GM18505 (cell line): ENCODE data around the gene TOLLIP.
"Not testable (repeated sequence)": the region's sequence is repeated elsewhere in the genome, so short reads cannot be mapped to it uniquely, and the experiment has no call there.

Source experiments
- ATAC-seq: cut with Tn5 transposase; IDR thresholded peaks from one replicate; pipeline ENCODE4 v1.9.1; 2021; ENCODE audit not compliant: unreplicated experiment
- POLR2A ChIP-seq: IDR thresholded peaks from 4 replicates; pipeline ENCODE4 v1.6.1; 2011; ENCODE audit warnings: borderline replicate concordance; ENCODE audit not compliant: insufficient read depth, insufficient read length; ENCODE audit errors: extremely low read depth

The TOLLIP gene

GRCh38 chr11:1260023-1260501 lies 49.4 kb downstream of the TOLLIP start:
- no peak for ATAC-seq
- no peak for TF ChIP-seq POLR2A

- TF ChIP-seq POLR2A: no peak
These were observed 49.9 kb downstream of the TOLLIP start for GRCh38 chr11:1259561-1259960.

DNA sequence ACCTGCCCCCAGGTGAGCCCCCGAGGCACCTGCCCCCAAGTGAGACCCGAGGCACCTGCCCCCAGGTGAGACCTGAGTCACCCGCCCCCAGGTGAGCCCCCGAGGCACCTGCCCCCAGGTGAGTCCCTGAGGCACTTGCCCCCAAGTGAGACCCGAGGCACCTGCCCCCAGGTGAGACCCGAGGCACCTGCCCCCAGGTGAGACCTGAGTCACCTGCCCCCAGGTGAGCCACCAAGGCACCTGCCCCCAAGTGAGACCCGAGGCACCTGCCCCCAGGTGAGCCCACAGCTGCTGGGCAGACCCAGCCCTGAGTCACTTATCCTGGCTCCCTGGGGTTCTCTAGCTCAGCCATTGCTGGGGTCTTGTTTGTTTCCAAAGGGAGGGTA lies 50.4 kb downstream of the TOLLIP start:
- no peak for ATAC-seq
- no peak for TF ChIP-seq POLR2A

More at GRCh38 chr11:1259561-1259960, 49.9 kb downstream of the TOLLIP start:
- ATAC-seq: no peak

DNA sequence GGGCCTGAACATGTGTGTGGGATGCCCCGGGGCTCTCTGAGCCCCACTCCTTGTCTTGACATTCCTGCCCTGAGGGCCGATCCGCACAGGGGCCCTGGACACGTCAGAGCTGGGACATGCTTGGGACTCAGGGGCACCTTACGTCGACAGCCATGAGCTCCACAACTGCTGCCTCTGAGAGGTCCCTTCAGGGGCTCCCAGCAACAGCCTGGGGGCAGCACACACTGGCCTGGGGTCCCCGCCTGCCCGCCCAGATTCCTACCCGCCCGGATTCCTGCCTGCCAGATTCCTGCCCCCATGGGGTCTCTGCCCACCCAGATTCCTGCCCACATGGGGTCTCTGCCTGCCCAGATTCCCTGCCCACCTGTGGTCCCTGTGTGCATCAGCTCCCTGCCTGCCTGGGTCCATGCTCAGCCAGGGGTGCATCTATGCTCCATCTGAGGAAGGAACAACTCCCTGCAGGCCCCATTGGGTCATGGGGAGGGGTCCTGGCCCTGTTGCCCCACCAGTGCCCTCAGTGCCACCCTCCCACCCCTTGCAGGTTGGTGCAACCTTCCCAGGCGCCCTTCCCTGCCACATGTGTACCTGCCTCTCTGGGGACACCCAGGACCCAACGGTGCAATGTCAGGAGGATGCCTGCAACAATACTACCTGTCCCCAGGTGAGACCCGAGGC lies 50.9 kb downstream of the TOLLIP start:
- no peak for ATAC-seq

GRCh38 chr11:1257916-1258315 lies 51.5 kb downstream of the TOLLIP start:
- no peak for ATAC-seq
- no peak for TF ChIP-seq POLR2A

More for the DNA sequence above, 50.9 kb downstream of the TOLLIP start:
- no peak for TF ChIP-seq POLR2A

DNA sequence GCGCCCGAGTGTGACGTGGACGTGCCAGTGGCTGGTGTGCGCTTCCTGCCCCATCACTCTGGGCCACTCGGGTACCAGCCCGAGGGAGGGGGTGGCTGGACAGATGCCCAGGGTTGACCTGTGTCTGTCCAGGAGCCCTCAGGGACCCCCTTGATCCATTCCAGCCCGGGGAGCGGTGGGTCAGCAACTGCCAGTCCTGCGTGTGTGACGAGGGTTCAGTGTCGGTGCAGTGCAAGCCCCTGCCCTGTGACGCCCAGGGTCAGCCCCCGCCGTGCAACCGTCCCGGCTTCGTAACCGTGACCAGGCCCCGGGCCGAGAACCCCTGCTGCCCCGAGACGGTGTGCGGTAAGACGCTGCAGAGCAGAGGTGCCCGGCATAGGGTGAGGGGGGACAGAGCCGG lies 52.1 kb downstream of the TOLLIP start:
- no peak for TF ChIP-seq POLR2A
- no peak for ATAC-seq

DNA sequence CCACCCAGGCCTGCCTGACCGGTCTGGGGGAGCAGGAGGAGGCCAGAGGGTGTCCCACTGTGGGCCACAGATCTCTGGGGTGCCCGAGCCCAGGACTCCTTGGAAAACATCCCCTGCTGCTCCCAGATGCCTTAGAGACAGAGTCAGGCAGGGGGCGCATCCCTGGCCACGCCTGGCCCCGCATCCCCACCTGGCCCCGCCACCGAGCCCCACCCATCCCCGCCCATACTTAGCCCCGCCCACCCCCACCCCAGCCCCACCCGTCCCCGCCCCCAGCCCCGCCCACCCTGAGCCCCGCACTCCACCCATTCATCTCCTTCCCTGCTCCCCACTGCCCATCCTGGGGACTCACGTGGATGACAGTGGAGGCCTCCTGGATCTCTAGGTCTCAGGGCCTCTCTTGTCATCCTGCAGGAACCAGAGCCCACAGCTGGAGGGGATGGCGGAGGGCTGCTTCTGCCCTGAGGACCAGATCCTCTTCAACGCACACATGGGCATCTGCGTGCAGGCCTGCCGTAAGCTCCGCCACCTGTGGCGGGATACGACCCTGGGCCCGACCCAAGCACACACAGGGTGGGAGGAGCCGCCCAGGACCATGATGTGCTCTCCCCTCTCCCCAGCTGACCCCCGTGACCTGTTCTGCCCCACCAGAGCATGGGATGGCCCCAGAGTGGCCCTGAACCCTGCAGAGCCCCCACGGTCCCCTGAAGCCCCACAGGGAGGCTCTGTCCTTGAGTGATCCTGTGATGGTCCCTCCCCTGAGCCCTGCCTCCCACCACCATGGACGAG lies 53.0 kb downstream of the TOLLIP start:
- TF ChIP-seq POLR2A: no peak
- ATAC-seq: no peak

DNA sequence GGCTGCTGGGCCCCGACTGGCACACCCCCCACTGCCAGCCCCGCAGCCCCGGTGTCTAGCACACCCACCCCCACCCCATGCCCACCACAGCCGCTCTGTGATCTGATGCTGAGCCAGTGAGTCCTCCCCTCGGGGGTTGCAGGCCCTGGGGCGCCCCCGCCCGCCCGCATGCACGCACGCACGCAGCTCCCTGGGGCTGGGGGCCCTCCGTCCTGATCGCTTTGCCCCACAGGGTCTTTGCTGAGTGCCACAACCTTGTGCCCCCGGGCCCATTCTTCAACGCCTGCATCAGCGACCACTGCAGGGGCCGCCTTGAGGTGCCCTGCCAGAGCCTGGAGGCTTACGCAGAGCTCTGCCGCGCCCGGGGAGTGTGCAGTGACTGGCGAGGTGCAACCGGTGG lies 54.3 kb downstream of the TOLLIP start:
- no peak for ATAC-seq
- TF ChIP-seq POLR2A: no peak

DNA sequence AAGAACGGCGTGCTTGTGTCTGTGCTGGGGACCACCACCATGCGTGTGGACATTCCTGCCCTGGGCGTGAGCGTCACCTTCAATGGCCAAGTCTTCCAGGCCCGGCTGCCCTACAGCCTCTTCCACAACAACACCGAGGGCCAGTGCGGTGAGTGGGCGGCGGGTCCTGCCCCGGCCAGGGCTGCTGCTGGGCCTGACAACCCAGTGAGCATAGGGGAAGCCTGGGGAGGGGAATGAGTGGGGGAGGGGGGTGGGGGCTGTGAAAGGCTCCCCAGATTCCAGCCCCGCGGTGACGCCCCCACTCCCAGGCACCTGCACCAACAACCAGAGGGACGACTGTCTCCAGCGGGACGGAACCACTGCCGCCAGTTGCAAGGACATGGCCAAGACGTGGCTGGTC lies 54.7 kb downstream of the TOLLIP start:
- ATAC-seq: no peak

DNA sequence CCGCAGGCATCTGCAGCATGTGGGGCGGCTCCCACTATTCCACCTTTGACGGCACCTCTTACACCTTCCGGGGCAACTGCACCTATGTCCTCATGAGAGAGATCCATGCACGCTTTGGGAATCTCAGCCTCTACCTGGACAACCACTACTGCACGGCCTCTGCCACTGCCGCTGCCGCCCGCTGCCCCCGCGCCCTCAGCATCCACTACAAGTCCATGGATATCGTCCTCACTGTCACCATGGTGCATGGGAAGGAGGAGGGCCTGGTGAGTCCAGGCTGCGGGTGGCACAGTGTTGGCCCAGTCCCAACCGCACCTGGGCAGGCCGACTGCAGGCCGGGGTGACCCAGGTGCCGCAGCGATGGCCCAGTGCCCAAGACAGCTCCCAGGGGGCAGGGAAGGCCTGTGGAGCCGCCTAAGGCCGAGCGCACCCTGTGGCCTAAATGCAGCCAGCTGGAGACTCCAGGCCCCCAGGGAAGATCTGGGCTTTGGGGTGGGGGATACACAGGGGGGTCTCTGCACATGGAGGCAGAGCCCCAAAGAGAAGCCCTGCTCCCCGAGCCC lies 55.3 kb downstream of the TOLLIP start:
- no peak for TF ChIP-seq POLR2A
- no peak for ATAC-seq

More for the DNA sequence above, 54.7 kb downstream of the TOLLIP start:
- no peak for TF ChIP-seq POLR2A

DNA sequence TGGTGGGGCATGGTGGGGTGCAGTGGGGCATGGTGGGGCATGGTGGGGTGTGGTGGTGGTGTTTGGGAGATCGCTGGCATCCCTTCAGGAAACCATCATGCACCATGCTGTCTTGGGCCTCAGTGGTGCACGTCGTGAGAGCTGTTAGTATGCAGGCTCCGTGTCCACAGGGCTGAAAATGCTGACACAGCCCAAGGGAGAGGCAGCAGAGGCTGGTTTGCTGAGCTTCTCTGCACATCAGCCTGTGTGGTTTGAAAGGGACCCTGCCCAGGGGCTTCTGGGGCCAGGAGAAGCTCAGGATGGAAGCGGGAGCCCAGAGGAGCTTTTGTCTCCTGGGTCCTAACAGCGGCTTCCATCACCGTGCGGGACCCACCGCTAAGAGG lies 56.3 kb downstream of the TOLLIP start:
- no peak for TF ChIP-seq POLR2A
- no peak for ATAC-seq

GRCh38 chr11:1252371-1253102 lies 56.9 kb downstream of the TOLLIP start:
- ATAC-seq: no peak
- no peak for TF ChIP-seq POLR2A

DNA sequence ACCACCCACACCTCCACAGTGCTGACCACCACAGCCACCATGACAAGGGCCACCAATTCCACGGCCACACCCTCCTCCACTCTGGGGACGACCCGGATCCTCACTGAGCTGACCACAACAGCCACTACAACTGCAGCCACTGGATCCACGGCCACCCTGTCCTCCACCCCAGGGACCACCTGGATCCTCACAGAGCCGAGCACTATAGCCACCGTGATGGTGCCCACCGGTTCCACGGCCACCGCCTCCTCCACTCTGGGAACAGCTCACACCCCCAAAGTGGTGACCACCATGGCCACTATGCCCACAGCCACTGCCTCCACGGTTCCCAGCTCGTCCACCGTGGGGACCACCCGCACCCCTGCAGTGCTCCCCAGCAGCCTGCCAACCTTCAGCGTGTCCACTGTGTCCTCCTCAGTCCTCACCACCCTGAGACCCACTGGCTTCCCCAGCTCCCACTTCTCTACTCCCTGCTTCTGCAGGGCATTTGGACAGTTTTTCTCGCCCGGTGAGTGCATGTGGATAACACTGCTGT lies 58.1 kb downstream of the TOLLIP start:
- ATAC-seq: no peak
- TF ChIP-seq POLR2A: no peak

DNA sequence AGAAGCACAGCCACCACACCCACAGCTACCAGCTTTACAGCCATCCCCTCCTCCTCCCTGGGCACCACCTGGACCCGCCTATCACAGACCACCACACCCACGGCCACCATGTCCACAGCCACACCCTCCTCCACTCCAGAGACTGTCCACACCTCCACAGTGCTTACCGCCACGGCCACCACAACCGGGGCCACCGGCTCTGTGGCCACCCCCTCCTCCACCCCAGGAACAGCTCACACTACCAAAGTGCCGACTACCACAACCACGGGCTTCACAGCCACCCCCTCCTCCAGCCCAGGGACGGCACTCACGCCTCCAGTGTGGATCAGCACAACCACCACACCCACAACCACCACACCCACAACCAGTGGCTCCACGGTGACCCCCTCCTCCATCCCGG lies 59.0 kb downstream of the TOLLIP start:
- not testable (repeated sequence) for ATAC-seq

DNA sequence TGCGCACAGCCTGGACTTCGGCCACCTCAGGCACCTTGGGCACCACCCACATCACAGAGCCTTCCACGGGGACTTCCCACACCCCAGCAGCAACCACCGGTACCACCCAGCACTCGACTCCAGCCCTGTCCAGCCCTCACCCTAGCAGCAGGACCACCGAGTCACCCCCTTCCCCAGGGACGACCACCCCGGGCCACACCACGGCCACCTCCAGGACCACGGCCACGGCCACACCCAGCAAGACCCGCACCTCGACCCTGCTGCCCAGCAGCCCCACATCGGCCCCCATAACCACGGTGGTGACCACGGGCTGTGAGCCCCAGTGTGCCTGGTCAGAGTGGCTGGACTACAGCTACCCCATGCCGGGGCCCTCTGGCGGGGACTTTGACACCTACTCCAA lies 60.5 kb downstream of the TOLLIP start:
- ATAC-seq: not testable (repeated sequence)

- ATAC-seq: not testable (repeated sequence)
These were observed 62.4 kb downstream of the TOLLIP start for GRCh38 chr11:1247026-1247425.

DNA sequence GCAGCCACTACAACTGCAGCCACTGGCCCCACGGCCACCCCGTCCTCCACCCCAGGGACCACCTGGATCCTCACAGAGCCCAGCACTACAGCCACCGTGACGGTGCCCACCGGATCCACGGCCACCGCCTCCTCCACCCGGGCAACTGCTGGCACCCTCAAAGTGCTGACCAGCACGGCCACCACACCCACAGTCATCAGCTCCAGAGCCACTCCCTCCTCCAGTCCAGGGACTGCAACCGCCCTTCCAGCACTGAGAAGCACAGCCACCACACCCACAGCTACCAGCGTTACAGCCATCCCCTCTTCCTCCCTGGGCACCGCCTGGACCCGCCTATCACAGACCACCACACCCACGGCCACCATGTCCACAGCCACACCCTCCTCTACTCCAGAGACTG lies 63.1 kb downstream of the TOLLIP start:
- not testable (repeated sequence) for ATAC-seq

- not testable (repeated sequence) for ATAC-seq
These were observed 63.7 kb downstream of the TOLLIP start for GRCh38 chr11:1245717-1246116.

GRCh38 chr11:1244557-1244956 lies 64.9 kb downstream of the TOLLIP start:
- not testable (repeated sequence) for ATAC-seq

DNA sequence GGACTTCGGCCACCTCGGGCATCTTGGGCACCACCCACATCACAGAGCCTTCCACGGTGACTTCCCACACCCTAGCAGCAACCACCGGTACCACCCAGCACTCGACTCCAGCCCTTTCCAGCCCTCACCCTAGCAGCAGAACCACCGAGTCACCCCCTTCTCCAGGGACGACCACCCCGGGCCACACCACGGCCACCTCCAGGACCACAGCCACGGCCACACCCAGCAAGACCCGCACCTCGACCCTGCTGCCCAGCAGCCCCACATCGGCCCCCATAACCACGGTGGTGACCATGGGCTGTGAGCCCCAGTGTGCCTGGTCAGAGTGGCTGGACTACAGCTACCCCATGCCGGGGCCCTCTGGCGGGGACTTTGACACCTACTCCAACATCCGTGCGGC lies 65.9 kb downstream of the TOLLIP start:
- ATAC-seq: not testable (repeated sequence)
